HG03175 (cell line): Measurements from ENCODE around the gene AGAP1.

Experiments
- ATAC-seq: cut with Tn5 transposase; IDR thresholded peaks from one replicate; pipeline ENCODE4 v1.9.1; 2021; ENCODE audit warnings: mild to moderate bottlenecking, moderate library complexity; ENCODE audit not compliant: unreplicated experiment

The AGAP1 gene

GRCh38 chr2:236161082-236161462 is 667.2 kb downstream of the AGAP1 start:
- no peak for ATAC-seq

GRCh38 chr2:236161531-236161930 is 667.7 kb downstream of the AGAP1 start:
- ATAC-seq = no peak

DNA sequence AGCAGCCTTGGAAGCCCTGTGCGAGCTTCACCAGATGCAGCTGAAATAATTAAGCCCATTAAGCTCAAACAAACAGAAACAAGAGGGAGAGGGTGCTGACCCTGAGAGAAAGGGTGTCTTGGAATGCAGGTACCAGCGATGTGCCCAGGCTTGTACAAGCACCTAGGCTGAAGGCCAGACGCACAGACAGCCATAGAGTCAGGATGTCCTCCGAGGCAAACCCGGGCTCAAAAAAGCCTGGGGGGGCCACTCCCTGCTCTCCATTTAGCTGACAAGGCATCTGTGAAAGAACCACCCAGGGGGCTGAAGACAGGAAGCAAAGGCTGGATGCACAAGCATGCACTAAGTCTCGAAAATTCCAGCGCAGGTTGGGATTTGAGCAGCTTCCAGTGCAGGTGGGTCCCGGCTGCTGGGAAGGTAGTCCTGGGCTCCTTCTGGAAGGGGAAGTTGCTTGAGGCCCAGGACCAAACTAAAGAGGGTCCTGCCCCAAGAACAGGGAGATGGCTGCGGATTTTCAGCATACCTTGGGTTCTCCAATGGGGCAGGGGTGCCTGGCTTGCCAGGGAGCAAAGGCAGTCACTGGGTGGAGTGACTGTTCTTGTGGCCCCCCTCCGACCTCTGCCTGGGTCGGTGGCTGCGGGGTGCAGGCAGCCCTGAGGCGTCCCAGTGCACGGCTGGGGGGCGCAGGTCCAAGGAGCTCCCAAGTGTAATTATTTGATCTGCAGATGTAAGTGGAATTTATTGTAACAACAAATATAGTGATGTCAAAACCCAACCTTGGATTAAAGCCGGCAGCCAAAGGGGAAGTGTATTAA is 668.4 kb downstream of the AGAP1 start:
- ATAC-seq = no peak

DNA sequence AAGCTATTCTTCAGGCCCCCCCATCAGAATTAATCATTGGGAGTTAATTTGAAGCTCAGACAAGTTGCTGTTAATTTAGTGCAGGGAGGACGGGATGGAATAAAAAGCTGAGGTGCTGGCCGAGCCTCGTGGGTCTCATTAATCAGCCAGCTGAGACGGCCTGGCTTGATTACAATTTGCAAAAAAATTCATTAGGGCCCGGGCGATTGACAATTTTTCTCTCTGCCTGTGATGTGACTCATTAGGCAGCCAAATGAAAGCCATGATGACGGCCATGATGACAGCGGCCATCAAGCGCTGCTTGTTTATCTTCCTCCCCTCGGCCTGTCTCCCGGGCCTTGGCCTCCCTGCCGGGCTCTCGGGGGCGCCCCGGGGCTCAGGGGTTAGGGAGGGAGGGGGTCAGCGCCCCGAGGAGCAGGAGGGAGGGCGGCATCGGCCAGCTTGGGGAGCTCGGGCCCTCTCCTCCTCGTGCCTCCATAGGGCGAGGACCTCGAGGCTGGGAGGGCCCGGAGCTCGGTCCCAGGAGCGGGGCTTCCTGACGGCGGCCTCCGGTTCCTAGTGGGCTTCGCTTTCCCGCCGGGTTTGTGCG is 669.1 kb downstream of the AGAP1 start:
- ATAC-seq = no peak

- no peak for ATAC-seq
These were observed 669.8 kb downstream of the AGAP1 start for GRCh38 chr2:236163471-236164200.

GRCh38 chr2:236164201-236164924 is 670.5 kb downstream of the AGAP1 start:
- ATAC-seq = no peak

DNA sequence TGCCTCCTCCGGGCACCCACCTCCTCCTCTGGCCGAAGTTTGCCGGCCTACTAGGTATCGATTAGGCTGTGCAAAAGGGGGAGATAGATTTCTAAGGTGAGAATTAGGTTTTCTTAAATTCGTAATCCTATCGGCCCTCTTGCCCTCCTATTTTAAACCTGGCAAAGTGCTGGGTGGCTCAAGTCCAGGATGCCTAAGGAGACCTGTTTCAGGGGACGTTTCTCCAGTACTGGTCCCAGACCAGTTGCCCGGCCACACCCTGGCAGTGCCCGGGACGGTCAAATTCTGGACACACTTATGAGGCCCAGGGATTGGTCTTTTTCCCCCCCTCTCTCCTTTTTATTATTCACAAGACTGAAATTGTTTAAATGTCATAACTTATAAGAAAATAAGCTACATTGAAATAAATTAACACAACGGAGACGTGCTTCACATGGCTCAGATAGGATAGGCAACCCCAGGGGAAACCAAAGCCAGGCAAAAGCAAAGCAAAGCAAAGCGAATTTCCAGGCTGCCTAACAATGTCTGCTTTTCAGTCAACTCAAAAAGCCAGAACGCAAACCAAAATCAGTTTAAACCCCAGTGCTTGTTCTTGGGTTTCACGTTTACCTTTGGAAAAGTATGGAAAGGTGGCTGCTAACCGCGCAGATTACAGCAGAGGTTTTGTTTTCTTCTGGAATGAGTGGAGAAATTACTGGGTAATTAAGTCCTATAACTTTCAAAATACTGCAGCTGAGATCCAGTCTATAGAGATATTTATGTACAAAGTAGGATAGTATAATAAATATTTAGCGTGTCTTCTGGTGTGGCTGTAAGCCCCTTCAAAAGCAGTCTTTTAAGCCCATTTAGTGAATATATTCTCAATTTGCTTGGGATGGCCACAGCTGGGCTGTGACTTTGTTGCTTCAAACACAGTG is 671.3 kb downstream of the AGAP1 start:
- no peak for ATAC-seq

- no peak for ATAC-seq
These were observed 672.3 kb downstream of the AGAP1 start for GRCh38 chr2:236165842-236166795.

- no peak for ATAC-seq
These were observed 673.0 kb downstream of the AGAP1 start for GRCh38 chr2:236166796-236167296.

GRCh38 chr2:236167297-236168109 is 673.7 kb downstream of the AGAP1 start:
- no peak for ATAC-seq

DNA sequence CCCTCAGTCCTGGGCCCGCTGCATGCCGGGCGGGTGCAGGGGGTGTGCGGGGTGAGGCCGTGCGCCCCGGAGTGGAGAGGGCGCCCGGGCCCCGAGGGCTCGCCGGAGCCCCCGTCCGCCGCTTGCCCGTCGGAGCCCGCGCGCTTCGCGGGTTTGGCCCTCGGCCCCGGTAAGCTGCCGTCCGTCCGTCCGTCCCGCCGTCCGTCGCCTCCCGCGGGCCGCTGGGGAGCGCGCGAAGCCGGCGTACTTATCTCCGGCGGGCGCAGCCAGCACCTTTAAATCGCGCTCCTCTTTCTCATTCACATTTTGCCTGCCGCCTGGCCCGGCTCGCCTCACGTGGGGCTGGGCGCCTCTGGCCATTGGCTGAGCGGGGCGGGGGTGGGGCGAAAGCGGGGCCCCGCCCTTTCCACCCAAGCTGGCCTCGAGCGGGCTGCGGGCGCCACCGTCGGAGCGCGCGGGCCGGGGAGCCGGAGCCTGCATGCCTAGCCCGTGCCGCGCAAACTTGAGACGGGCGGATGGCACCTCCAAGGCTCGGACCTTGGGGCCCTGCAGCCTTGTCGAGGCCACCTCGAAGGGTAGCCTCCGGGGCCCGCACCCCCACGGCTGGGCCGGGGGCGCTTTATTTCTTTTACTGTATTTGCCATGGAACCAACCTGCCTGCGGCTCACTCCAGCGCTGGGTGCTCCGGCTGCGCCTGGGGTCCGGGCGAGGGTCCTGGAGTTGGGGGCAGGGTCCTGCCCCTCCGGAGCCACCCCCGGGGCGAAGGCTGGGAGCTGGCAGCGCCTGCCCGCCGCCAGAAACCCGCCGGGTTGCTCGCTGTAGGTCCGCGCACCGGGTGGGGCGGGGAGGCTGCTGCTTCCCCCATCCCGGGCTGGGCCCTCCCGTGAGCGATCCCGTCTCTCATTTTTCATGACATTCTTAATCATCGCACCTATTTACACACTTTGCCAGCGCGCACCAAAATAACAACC is 674.6 kb downstream of the AGAP1 start, which contains the start of gene GBX2:
GBX2 (minus strand) TSS at position 277 of the 971 bp plus-strand sequence. CDS start 415 bp downstream, outside the sequence.
- ATAC-seq = no peak

GRCh38 chr2:236169151-236169721 is 675.4 kb downstream of the AGAP1 start:
- ATAC-seq = no peak

DNA sequence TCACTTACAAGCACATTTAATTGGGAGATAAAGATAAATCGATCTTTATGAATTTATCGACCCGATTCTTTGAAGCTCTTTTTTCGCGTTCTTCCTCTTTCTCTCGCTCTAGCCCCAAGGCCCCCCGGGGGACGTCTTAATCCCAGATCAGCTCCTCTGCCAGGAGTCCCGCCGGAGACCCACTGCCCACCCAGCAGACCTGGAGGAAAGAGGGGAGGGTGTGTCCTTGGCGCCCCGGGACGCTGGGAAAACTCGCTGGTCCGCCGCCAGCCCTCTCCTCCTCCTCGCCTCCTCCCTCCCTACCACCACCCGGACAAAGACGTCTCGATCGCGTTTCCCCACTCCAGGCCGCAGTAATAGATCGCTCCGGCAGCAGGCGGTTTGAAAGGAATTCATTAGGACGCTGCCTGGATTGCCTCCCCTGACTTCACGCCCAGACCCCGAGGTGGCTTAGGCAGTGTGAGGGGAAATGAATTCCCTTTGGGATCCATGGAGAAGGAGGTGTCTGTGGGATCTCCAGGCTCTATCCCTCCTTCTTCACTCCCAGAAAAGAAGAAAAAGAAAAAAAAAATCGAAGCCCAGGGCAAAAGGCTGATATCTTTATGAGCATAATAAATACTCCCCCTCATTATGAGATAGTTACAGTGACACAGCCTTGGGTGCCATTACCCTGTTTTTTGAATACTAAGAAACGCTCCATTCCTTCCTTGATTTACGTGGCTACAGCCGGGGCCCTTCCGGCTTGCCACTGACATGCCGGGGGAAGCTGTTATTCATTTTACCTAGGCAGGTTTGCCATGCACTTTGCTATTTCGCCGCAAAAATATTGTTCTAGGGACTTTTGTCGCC is 676.1 kb downstream of the AGAP1 start:
- no peak for ATAC-seq

- no peak for ATAC-seq
These were observed 676.8 kb downstream of the AGAP1 start for GRCh38 chr2:236170590-236171165.

DNA sequence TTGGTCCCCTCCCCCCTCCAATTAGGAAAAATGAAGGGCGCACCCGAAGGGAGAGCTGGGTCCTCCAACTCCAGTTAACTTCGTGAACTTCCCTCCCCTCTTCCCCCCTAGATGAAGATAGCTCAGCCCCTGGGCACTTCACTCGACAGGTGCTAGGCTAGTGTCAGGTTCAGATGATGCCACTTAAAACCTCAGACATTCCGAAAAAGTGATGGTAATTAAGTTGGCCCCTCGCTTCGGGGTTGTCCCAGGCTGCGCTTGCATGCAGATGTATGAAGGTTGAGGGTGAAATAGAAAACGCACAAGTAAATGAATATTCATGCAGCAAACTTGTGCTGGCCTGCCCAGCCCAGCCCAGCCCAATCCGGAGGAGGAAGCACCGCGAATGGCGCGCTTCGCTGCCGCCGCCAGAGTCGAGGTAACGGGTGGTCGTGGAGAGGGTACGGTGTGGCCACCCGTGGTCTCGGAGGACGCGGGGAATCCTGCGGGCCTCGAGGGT is 677.4 kb downstream of the AGAP1 start:
- ATAC-seq = no peak
